Left lung (tissue), 10 donors: ENCODE results near the gene SMOC1. TPM values are rescaled to one million over a fixed set of nuclear protein-coding genes. Genes with fewer than 3 reads are reported as not detected.

Source experiments
- ATAC-seq: fragments of 200-7000 bp; cut with Tn5 transposase; one replicate; pipeline ENCODE4 v1.9.1; 2020; ENCODE audit warnings: moderate library complexity
- DNase-seq, 4 donors: peaks; one replicate each; pipeline ENCODE4 v3.0.0-alpha.2; 2013 to 2020
- H3K27ac ChIP-seq, 2 donors: fragments of 200-600 bp; sonication (generic) in 1 of 2; one replicate each; pipeline versions ENCODE4 v1.5.0 to v1.8.0; 2020 to 2021
- H3K27me3 ChIP-seq, 2 donors: fragments of 200-600 bp; sonication (generic) in 1 of 2; one replicate each; pipeline versions ENCODE4 v1.5.0 to v1.8.0; 2020 to 2021
- H3K36me3 ChIP-seq, 2 donors: fragments of 200-600 bp; sonication (generic) in 1 of 2; one replicate each; pipeline versions ENCODE4 v1.5.0 to v1.8.0; 2020 to 2021
- H3K4me1 ChIP-seq, 2 donors: fragments of 200-600 bp; one replicate each; pipeline ENCODE4 v1.8.0; 2021
- H3K4me3 ChIP-seq, 2 donors: fragments of 200-600 bp; sonication (generic) in 1 of 2; one replicate each; pipeline versions ENCODE4 v1.5.0 to v1.8.0; 2020 to 2021; ENCODE audit warnings: mild to moderate bottlenecking in 1 of 2
- H3K9me3 ChIP-seq, 2 donors: fragments of 200-600 bp; sonication (generic) in 1 of 2; one replicate each; pipeline versions ENCODE4 v1.5.0 to v1.8.0; 2020 to 2021
- CTCF ChIP-seq, 2 donors: fragments of 200-600 bp; sonication (generic) in 1 of 2; IDR thresholded peaks; one replicate each; pipeline versions ENCODE4 v1.5.0 to v1.8.0; 2021; ENCODE audit warnings: antibody characterized with exemption in 2 of 2
- intact Hi-C, 2 donors: fragments of 100-400 bp; cut with DNase I; formaldehyde crosslinking; loops; one replicate each; pipeline versions ENCODE4 v1.11.2 to v1.14.2; 2022
- polyA plus RNA-seq, 6 donors: library from polyadenylated mRNA; unstranded; fragments of 120-200 nt; gene quantifications; one replicate each; pipeline ENCODE4 v1.2.1, GENCODE V29; 2013; ENCODE audit not compliant: insufficient read length in 6 of 6
- total RNA-seq, 2 donors: library from RNA; stranded (reverse); fragmentation: NEBNext Ultra II Directional; extraction: Animal tissue kit (Norgen Biotek cat#: 25700); gene quantifications; one replicate each; pipeline ENCODE4 v1.2.1, GENCODE V29; 2021
- donor health status: DM: no; HTN: yes; CAD: no.
- donor health status: DM: no; HTN: no; CAD: no.

The SMOC1 gene
- total and polyA plus RNA-seq, 8 donors, result 0.20 to 2.3 (median 1.4) TPM

GRCh38 chr14:70002589-70003346, 123.6 kb downstream of the SMOC1 start:
- Histone ChIP-seq H3K27me3 (peaks cover 0 to 9% of the 10 kb centered on the region in 2 donors), H3K36me3 (no peaks in the 10 kb centered on the region), H3K27ac (no peak overlapping the region), H3K4me1 (no peaks in the 10 kb centered on the region), H3K9me3 (no peaks in the 10 kb centered on the region), H3K4me3 (no peak overlapping the region)
- ATAC-seq (no peak), DNase-seq (no peak)
- intact Hi-C loops, result no loop called here
- no peak for TF ChIP-seq CTCF (IDR thresholded peaks at IDR 0.05)

- Histone ChIP-seq H3K4me3 (no peak overlapping the region), H3K4me1 (no peaks in the 10 kb centered on the region), H3K36me3 (no peaks in the 10 kb centered on the region), H3K27me3 (peaks cover 0 to 9% of the 10 kb centered on the region in 2 donors), H3K9me3 (no peaks in the 10 kb centered on the region), H3K27ac (no peak overlapping the region)
- DNase-seq (no peak), ATAC-seq (no peak)
- no peak for TF ChIP-seq CTCF (IDR thresholded peaks at IDR 0.05)
- intact Hi-C loops, result no loop called here
These were observed 125.6 kb downstream of the SMOC1 start for GRCh38 chr14:70004791-70005190.

GRCh38 chr14:70005281-70005805, 126.1 kb downstream of the SMOC1 start:
- Histone ChIP-seq H3K9me3 (no peaks in the 10 kb centered on the region), H3K36me3 (no peaks in the 10 kb centered on the region), H3K27me3 (peaks cover 0 to 9% of the 10 kb centered on the region in 2 donors), H3K4me3 (no peak overlapping the region), H3K4me1 (no peaks in the 10 kb centered on the region), H3K27ac (no peak overlapping the region)
- TF ChIP-seq CTCF (IDR thresholded peaks at IDR 0.05), result no peak
- intact Hi-C loops, result no loop called here
- DNase-seq, result no peak
- ATAC-seq, result no peak

- no peaks in the 10 kb centered on the region for H3K36me3 ChIP-seq
These were observed 127.5 kb downstream of the SMOC1 start for GRCh38 chr14:70006699-70007098.

More at GRCh38 chr14:70006699-70007098, 127.5 kb downstream of the SMOC1 start:
- intact Hi-C loops, result no loop called here
- H3K27ac ChIP-seq, result no peak overlapping the region
- ATAC-seq (no peak), DNase-seq (no peak)
- no peaks in the 10 kb centered on the region for H3K4me1 ChIP-seq
- TF ChIP-seq CTCF (IDR thresholded peaks at IDR 0.05), result no peak
- H3K9me3 ChIP-seq, result no peaks in the 10 kb centered on the region
- H3K4me3 ChIP-seq, result no peak overlapping the region
- peaks cover 0 to 9% of the 10 kb centered on the region in 2 donors for H3K27me3 ChIP-seq
